Loucy (cell line): ENCODE data around the gene HIC1.

Experiments
- H2AFZ ChIP-seq: fragments of 200-600 bp; sonication (generic); 2 replicates; pipeline ENCODE4 v1.6.0; 2016; ENCODE audit warnings: antibody characterized with exemption, mild to moderate bottlenecking, low read length, moderate library complexity
- H3F3A ChIP-seq: fragments of 200-600 bp; 2 replicates; pipeline ENCODE4 v1.6.0; 2016; ENCODE audit warnings: antibody characterized with exemption, low read depth, mild to moderate bottlenecking
- H3K27me3 ChIP-seq: fragments of 200-600 bp; sonication (generic); 2 replicates; pipeline ENCODE4 v1.6.1; 2014; ENCODE audit warnings: low read length, mild to moderate bottlenecking; ENCODE audit not compliant: insufficient read depth, poor library complexity, severe bottlenecking
- H3K36me3 ChIP-seq: fragments of 200-600 bp; sonication (generic); 2 replicates; pipeline ENCODE4 v1.6.1; 2016; ENCODE audit warnings: low read length; ENCODE audit not compliant: insufficient read depth
- H3K4me1 ChIP-seq: fragments of 200-600 bp; sonication (generic); 2 replicates; pipeline ENCODE4 v1.5.1; 2014; ENCODE audit warnings: low read length, mild to moderate bottlenecking; ENCODE audit not compliant: insufficient read depth, poor library complexity, severe bottlenecking
- H3K4me2 ChIP-seq: fragments of 200-600 bp; sonication (generic); 2 replicates; pipeline ENCODE4 v1.6.0; 2014; ENCODE audit warnings: antibody characterized with exemption, low read length, low read depth, mild to moderate bottlenecking; ENCODE audit not compliant: poor library complexity, severe bottlenecking
- H3K4me3 ChIP-seq: fragments of 200-600 bp; sonication (generic); 2 replicates; pipeline ENCODE4 v1.5.1; 2014; ENCODE audit warnings: low read length, mild to moderate bottlenecking, mixed read lengths; ENCODE audit not compliant: poor library complexity, severe bottlenecking
- H3K79me2 ChIP-seq: fragments of 200-600 bp; sonication (generic); 2 replicates; pipeline ENCODE4 v1.6.1; 2014; ENCODE audit warnings: low read length; ENCODE audit not compliant: insufficient read depth
- H3K9ac ChIP-seq: fragments of 200-600 bp; sonication (generic); 2 replicates; pipeline ENCODE4 v1.6.0; 2014; ENCODE audit warnings: mild to moderate bottlenecking, low read depth, low read length, moderate library complexity; ENCODE audit not compliant: poor library complexity, severe bottlenecking
- H3K9me2 ChIP-seq: fragments of 200-600 bp; sonication (generic); replicated peaks from 2 replicates; pipeline ENCODE4 v1.6.1; 2016; ENCODE audit warnings: low read depth, low read length, mixed read lengths
- H3K9me3 ChIP-seq: fragments of 200-600 bp; sonication (generic); 2 replicates; pipeline ENCODE4 v1.6.1; 2014; ENCODE audit warnings: mild to moderate bottlenecking, antibody characterized with exemption, low read length, low read depth; ENCODE audit not compliant: insufficient read depth
- H4K20me1 ChIP-seq: fragments of 200-600 bp; sonication (generic); 2 replicates; pipeline ENCODE4 v1.6.0; 2014; ENCODE audit warnings: antibody characterized with exemption, low read length, mild to moderate bottlenecking; ENCODE audit not compliant: insufficient read depth, poor library complexity, severe bottlenecking
- EZH2phosphoT487 ChIP-seq: fragments of 200-600 bp; IDR thresholded peaks from 2 replicates; pipeline ENCODE4 v1.6.1; 2018; ENCODE audit warnings: antibody characterized with exemption, mild to moderate bottlenecking, moderate library complexity, borderline replicate concordance
- TF ChIP-seq, protein P1 (sequence below): fragments of 200-600 bp; sonication (generic); conservative IDR thresholded peaks from 2 replicates; pipeline ENCODE4 v1.5.1; 2014; ENCODE audit warnings: mild to moderate bottlenecking, antibody characterized with exemption, low read length

Gene HIC1

DNA sequence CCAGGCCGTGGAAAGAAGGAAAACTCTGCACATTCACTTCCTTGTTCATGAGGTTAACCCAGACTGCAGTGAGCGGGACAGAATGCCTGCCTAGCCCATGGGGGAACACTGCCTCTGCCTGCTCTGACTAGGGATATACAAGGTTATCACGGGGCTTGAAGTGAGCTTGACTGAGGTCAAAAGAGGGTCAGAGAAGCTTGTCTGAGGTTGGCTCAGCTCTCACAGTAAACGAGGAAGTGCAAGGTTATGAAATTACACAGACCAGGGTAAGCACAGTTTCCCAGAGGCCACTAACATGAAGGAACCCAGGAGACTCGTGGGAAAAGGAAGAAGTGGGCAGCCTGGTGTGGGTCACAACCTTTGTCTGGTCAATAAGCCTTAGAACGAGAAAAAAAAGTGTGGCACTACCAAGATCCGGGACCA is 28.7 kb downstream of the HIC1 start:
- peaks cover 44% of the 10 kb centered on the region for H3K4me1 ChIP-seq
- H3K9ac ChIP-seq = no peak overlapping the region

DNA sequence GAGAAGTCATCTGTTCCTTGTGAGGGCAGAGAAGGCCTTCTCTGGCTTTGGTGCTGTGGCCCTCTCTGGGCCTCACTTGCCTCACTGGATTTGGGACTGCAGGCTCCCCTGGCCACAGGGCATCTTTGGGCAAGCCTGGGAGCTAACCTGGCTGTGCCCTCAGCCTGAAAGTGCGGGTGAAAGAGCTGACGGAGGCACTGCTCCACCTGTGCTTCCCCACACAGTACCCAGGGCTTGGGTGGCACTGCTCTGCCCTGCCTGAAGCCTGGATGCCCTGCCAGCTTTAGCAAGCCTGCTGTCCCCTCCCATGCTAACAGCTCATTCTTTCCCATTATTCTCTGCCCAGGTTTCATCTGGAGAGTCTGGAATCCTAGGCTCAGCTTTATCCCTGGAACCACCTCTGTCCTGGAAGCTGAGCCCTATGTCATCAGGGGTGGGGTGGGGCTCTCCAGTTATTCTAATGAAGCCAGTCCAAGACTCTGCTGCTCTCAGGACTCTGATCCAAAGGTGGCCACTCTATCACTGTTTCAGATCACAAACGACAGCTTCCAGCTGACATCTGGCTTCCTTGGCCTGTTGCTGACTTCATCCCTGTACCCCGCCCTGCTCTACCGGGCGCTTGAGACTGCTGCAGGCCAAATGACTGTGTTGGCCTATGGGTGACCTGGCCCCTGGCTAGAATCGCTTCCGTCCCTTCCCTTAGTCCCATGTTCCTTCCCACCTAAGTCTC is 29.3 kb downstream of the HIC1 start:
- Histone ChIP-seq H3K9me2 (no peaks in the 10 kb centered on the region), H3K36me3 (peaks cover 57% of the 10 kb centered on the region; the same call in 1 of the 2 replicates), H3K9me3 (no peaks in the 10 kb centered on the region), H4K20me1 (no peaks in the 10 kb centered on the region), H3K4me2 (no peak overlapping the region), H3F3A (no peaks in the 10 kb centered on the region), H3K4me1 (peaks cover 50% of the 10 kb centered on the region), H2AFZ (no peak overlapping the region), H3K79me2 (no peaks in the 10 kb centered on the region), H3K4me3 (no peak overlapping the region), H3K27me3 (no peaks in the 10 kb centered on the region), H3K9ac (peak overlapping the region; percentile 3)
- TF ChIP-seq EZH2phosphoT487 = no peak
- TF ChIP-seq, protein P1, sequence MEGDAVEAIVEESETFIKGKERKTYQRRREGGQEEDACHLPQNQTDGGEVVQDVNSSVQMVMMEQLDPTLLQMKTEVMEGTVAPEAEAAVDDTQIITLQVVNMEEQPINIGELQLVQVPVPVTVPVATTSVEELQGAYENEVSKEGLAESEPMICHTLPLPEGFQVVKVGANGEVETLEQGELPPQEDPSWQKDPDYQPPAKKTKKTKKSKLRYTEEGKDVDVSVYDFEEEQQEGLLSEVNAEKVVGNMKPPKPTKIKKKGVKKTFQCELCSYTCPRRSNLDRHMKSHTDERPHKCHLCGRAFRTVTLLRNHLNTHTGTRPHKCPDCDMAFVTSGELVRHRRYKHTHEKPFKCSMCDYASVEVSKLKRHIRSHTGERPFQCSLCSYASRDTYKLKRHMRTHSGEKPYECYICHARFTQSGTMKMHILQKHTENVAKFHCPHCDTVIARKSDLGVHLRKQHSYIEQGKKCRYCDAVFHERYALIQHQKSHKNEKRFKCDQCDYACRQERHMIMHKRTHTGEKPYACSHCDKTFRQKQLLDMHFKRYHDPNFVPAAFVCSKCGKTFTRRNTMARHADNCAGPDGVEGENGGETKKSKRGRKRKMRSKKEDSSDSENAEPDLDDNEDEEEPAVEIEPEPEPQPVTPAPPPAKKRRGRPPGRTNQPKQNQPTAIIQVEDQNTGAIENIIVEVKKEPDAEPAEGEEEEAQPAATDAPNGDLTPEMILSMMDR = no peak

More for the DNA sequence above, 28.7 kb downstream of the HIC1 start:
- H2AFZ ChIP-seq = no peak overlapping the region
- no peaks in the 10 kb centered on the region for H3K9me2 ChIP-seq
- no peaks in the 10 kb centered on the region for H3K27me3 ChIP-seq
- H3K36me3 ChIP-seq = peaks cover 63% of the 10 kb centered on the region; the same call in 1 of the 2 replicates
- no peaks in the 10 kb centered on the region for H3K79me2 ChIP-seq
- TF ChIP-seq, protein P1 = no peak
- no peak for TF ChIP-seq EZH2phosphoT487
- no peaks in the 10 kb centered on the region for H4K20me1 ChIP-seq
- no peak overlapping the region for H3K4me3 ChIP-seq
- no peak overlapping the region for H3K4me2 ChIP-seq
- H3K9me3 ChIP-seq = no peaks in the 10 kb centered on the region
- H3F3A ChIP-seq = no peaks in the 10 kb centered on the region

DNA sequence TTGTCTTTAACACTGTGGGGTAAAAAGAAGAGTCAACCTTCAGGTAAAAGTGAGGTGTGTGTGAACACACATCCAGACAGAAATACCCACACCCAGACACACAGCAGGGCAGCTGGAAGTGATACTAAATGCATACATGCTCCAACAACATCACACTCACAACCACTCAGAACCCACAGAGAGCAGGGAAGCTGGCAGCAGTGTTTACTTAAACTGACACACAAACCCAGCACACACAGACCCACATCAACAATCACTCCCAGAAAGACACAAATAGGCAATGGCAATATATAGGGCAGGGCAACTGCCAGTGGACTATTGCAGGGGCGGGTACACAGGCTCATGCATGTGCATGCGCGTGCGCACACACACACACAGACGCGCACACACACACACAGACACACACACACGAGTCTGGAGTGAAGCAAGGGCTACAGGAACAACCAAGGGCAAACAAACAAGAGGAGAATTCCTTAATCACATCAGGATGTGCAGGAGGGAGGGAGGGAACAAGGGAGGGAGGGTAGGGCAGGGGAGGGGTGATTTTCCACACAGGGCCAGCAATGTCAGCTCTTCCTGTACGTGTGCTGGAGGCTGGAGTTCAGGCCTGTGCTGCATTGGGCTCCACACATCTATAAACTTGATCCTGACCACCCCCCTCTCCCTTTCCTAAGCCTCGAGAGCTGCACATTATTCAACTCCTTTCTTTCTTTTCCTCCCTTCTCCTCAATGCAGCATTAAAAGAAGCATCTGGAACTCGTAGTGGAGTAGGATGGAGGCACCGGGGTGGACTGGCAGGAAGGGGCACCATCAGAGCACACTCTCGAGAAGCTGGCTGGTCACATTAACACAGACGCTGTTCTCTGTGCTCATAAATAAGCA is 30.1 kb downstream of the HIC1 start:
- Histone ChIP-seq H3K4me3 (no peak overlapping the region), H3F3A (no peaks in the 10 kb centered on the region), H3K9ac (peak overlapping the region; percentile 3), H3K79me2 (no peaks in the 10 kb centered on the region), H3K27me3 (no peaks in the 10 kb centered on the region), H3K9me3 (no peaks in the 10 kb centered on the region), H3K36me3 (peaks cover 54% of the 10 kb centered on the region; the same call in 1 of the 2 replicates), H4K20me1 (no peaks in the 10 kb centered on the region), H2AFZ (no peak overlapping the region), H3K4me1 (peaks cover 56% of the 10 kb centered on the region), H3K4me2 (peak overlapping the region; percentile 10), H3K9me2 (no peaks in the 10 kb centered on the region)
- TF ChIP-seq, protein P1 = no peak
- no peak for TF ChIP-seq EZH2phosphoT487
